HepG2 (cell line): ENCODE data around the gene PRSS27.
"Not testable (repeated sequence)": the region's sequence is repeated elsewhere in the genome, so short reads cannot be mapped to it uniquely, and the experiment has no call there.

Experiments used
- ARNT ChIP-seq: fragments of 450-650 bp; IDR thresholded peaks from 2 replicates; pipeline ENCODE4 v1.6.1; 2017
- CC2D1A ChIP-seq: sonication (generic); formaldehyde crosslinking; IDR thresholded peaks from 2 replicates; pipeline ENCODE4 v1.8.1; 2023; ENCODE audit warnings: mild to moderate bottlenecking, missing genetic modification reagents
- EZH2 ChIP-seq: conservative IDR thresholded peaks from 2 replicates; pipeline ENCODE4 v1.6.1; 2012; ENCODE audit warnings: mild to moderate bottlenecking, low read depth, low read length, moderate library complexity
- ZMAT3 ChIP-seq: sonication (generic); formaldehyde crosslinking; conservative IDR thresholded peaks from 2 replicates; pipeline ENCODE4 v1.7.0; 2021; ENCODE audit warnings: missing genetic modification reagents
- ZNF747 ChIP-seq: sonication (generic); formaldehyde crosslinking; IDR thresholded peaks from 2 replicates; pipeline ENCODE4 v1.8.1; 2023; ENCODE audit warnings: missing genetic modification reagents, mild to moderate bottlenecking, borderline replicate concordance
- ZSCAN9 ChIP-seq: IDR thresholded peaks from 2 replicates; pipeline ENCODE4 v1.6.1; 2016; ENCODE audit warnings: borderline replicate concordance
- TF ChIP-seq, protein P1 (sequence below): IDR thresholded peaks from 2 replicates; pipeline ENCODE4 v1.6.1; 2016; ENCODE audit warnings: low read depth, control low read depth
- TF ChIP-seq, protein P2 (sequence below): sonication (generic); formaldehyde crosslinking; IDR thresholded peaks from 2 replicates; pipeline ENCODE4 v1.4.0; 2020; ENCODE audit warnings: missing genetic modification reagents, borderline replicate concordance
- TF ChIP-seq, protein P3 (sequence below): sonication (generic); formaldehyde crosslinking; IDR thresholded peaks from 2 replicates; pipeline ENCODE4 v1.5.0; 2020; ENCODE audit warnings: mild to moderate bottlenecking, missing genetic modification reagents, moderate library complexity
- TF ChIP-seq, protein P4 (sequence below): sonication (generic); formaldehyde crosslinking; IDR thresholded peaks from 2 replicates; pipeline ENCODE4 v1.5.1; 2020; ENCODE audit warnings: mild to moderate bottlenecking, missing genetic modification reagents, moderate library complexity
- TF ChIP-seq, protein P5 (sequence below), 2 experiments: IDR thresholded peaks; 2 replicates each; pipeline ENCODE4 v1.6.1; 2011 to 2012; ENCODE audit warnings: low read length in 2 of 2, borderline replicate concordance in 1 of 2, low read depth in 1 of 2, mild to moderate bottlenecking in 1 of 2, moderate library complexity in 1 of 2
- TF ChIP-seq, protein P6 (sequence below): IDR thresholded peaks from 2 replicates; pipeline ENCODE4 v1.6.1; 2016

DNA sequence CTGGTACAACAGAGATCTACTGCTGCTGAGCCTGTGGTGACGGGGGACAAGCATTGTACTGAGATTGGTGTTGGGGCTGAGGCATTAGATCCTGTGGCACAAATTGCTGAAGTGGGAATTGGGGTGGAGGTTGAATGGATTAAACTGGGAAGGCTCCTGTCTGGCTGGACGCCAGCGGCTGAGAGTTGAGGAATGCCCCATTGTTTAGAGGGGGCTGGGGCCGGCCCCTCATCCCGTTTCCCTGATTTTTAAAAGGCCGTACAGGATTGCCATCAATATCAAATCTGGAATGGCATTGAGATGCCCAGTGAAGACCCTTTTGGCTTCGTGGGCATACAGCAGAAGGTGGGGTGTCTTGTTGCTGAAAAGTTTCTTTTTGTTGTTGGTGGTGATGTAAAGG is 53.4 kb downstream of the PRSS27 start:
- not testable (repeated sequence) for TF ChIP-seq ZMAT3 (CRISPR knock-in tag); ARNT; ZNF747 (CRISPR knock-in tag); EZH2; CC2D1A; ZSCAN9 (CRISPR knock-in tag)
- TF ChIP-seq, protein P1, sequence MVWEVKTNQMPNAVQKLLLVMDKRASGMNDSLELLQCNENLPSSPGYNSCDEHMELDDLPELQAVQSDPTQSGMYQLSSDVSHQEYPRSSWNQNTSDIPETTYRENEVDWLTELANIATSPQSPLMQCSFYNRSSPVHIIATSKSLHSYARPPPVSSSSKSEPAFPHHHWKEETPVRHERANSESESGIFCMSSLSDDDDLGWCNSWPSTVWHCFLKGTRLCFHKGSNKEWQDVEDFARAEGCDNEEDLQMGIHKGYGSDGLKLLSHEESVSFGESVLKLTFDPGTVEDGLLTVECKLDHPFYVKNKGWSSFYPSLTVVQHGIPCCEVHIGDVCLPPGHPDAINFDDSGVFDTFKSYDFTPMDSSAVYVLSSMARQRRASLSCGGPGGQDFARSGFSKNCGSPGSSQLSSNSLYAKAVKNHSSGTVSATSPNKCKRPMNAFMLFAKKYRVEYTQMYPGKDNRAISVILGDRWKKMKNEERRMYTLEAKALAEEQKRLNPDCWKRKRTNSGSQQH (CRISPR knock-in tag), result not testable (repeated sequence)
- TF ChIP-seq, protein P2, sequence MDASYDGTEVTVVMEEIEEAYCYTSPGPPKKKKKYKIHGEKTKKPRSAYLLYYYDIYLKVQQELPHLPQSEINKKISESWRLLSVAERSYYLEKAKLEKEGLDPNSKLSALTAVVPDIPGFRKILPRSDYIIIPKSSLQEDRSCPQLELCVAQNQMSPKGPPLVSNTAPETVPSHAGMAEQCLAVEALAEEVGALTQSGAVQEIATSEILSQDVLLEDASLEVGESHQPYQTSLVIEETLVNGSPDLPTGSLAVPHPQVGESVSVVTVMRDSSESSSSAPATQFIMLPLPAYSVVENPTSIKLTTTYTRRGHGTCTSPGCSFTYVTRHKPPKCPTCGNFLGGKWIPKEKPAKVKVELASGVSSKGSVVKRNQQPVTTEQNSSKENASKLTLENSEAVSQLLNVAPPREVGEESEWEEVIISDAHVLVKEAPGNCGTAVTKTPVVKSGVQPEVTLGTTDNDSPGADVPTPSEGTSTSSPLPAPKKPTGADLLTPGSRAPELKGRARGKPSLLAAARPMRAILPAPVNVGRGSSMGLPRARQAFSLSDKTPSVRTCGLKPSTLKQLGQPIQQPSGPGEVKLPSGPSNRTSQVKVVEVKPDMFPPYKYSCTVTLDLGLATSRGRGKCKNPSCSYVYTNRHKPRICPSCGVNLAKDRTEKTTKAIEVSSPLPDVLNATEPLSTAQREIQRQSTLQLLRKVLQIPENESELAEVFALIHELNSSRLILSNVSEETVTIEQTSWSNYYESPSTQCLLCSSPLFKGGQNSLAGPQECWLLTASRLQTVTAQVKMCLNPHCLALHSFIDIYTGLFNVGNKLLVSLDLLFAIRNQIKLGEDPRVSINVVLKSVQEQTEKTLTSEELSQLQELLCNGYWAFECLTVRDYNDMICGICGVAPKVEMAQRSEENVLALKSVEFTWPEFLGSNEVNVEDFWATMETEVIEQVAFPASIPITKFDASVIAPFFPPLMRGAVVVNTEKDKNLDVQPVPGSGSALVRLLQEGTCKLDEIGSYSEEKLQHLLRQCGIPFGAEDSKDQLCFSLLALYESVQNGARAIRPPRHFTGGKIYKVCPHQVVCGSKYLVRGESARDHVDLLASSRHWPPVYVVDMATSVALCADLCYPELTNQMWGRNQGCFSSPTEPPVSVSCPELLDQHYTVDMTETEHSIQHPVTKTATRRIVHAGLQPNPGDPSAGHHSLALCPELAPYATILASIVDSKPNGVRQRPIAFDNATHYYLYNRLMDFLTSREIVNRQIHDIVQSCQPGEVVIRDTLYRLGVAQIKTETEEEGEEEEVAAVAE (CRISPR knock-in tag), result not testable (repeated sequence)
- TF ChIP-seq, protein P3, sequence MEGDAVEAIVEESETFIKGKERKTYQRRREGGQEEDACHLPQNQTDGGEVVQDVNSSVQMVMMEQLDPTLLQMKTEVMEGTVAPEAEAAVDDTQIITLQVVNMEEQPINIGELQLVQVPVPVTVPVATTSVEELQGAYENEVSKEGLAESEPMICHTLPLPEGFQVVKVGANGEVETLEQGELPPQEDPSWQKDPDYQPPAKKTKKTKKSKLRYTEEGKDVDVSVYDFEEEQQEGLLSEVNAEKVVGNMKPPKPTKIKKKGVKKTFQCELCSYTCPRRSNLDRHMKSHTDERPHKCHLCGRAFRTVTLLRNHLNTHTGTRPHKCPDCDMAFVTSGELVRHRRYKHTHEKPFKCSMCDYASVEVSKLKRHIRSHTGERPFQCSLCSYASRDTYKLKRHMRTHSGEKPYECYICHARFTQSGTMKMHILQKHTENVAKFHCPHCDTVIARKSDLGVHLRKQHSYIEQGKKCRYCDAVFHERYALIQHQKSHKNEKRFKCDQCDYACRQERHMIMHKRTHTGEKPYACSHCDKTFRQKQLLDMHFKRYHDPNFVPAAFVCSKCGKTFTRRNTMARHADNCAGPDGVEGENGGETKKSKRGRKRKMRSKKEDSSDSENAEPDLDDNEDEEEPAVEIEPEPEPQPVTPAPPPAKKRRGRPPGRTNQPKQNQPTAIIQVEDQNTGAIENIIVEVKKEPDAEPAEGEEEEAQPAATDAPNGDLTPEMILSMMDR, result not testable (repeated sequence)
- TF ChIP-seq, protein P4, sequence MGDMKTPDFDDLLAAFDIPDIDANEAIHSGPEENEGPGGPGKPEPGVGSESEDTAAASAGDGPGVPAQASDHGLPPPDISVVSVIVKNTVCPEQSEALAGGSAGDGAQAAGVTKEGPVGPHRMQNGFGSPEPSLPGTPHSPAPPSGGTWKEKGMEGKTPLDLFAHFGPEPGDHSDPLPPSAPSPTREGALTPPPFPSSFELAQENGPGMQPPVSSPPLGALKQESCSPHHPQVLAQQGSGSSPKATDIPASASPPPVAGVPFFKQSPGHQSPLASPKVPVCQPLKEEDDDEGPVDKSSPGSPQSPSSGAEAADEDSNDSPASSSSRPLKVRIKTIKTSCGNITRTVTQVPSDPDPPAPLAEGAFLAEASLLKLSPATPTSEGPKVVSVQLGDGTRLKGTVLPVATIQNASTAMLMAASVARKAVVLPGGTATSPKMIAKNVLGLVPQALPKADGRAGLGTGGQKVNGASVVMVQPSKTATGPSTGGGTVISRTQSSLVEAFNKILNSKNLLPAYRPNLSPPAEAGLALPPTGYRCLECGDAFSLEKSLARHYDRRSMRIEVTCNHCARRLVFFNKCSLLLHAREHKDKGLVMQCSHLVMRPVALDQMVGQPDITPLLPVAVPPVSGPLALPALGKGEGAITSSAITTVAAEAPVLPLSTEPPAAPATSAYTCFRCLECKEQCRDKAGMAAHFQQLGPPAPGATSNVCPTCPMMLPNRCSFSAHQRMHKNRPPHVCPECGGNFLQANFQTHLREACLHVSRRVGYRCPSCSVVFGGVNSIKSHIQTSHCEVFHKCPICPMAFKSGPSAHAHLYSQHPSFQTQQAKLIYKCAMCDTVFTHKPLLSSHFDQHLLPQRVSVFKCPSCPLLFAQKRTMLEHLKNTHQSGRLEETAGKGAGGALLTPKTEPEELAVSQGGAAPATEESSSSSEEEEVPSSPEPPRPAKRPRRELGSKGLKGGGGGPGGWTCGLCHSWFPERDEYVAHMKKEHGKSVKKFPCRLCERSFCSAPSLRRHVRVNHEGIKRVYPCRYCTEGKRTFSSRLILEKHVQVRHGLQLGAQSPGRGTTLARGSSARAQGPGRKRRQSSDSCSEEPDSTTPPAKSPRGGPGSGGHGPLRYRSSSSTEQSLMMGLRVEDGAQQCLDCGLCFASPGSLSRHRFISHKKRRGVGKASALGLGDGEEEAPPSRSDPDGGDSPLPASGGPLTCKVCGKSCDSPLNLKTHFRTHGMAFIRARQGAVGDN (CRISPR knock-in tag), result not testable (repeated sequence)
- TF ChIP-seq, protein P5, sequence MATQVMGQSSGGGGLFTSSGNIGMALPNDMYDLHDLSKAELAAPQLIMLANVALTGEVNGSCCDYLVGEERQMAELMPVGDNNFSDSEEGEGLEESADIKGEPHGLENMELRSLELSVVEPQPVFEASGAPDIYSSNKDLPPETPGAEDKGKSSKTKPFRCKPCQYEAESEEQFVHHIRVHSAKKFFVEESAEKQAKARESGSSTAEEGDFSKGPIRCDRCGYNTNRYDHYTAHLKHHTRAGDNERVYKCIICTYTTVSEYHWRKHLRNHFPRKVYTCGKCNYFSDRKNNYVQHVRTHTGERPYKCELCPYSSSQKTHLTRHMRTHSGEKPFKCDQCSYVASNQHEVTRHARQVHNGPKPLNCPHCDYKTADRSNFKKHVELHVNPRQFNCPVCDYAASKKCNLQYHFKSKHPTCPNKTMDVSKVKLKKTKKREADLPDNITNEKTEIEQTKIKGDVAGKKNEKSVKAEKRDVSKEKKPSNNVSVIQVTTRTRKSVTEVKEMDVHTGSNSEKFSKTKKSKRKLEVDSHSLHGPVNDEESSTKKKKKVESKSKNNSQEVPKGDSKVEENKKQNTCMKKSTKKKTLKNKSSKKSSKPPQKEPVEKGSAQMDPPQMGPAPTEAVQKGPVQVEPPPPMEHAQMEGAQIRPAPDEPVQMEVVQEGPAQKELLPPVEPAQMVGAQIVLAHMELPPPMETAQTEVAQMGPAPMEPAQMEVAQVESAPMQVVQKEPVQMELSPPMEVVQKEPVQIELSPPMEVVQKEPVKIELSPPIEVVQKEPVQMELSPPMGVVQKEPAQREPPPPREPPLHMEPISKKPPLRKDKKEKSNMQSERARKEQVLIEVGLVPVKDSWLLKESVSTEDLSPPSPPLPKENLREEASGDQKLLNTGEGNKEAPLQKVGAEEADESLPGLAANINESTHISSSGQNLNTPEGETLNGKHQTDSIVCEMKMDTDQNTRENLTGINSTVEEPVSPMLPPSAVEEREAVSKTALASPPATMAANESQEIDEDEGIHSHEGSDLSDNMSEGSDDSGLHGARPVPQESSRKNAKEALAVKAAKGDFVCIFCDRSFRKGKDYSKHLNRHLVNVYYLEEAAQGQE (IDR thresholded peaks at IDR 0.05; ENCODE audit: borderline replicate concordance in 1 of 2, low read depth in 1 of 2, low read length in 2 of 2), result not testable (repeated sequence)
- TF ChIP-seq, protein P6, sequence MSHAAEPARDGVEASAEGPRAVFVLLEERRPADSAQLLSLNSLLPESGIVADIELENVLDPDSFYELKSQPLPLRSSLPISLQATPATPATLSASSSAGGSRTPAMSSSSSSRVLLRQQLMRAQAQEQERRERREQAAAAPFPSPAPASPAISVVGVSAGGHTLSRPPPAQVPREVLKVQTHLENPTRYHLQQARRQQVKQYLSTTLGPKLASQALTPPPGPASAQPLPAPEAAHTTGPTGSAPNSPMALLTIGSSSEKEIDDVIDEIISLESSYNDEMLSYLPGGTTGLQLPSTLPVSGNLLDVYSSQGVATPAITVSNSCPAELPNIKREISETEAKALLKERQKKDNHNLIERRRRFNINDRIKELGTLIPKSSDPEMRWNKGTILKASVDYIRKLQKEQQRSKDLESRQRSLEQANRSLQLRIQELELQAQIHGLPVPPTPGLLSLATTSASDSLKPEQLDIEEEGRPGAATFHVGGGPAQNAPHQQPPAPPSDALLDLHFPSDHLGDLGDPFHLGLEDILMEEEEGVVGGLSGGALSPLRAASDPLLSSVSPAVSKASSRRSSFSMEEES (CRISPR knock-in tag), result not testable (repeated sequence)
